RPMI7951 (cell line): ENCODE measurements around the gene SAMD4A. TPM values are rescaled to one million over a fixed set of nuclear protein-coding genes. Genes with fewer than 3 reads are reported as not detected.
"Not testable (repeated sequence)": the region's sequence is repeated elsewhere in the genome, so short reads cannot be mapped to it uniquely, and the experiment has no call there.

Experiments used
- DNase-seq: peaks from one replicate; pipeline ENCODE4 v3.0.0-alpha.2; 2012; ENCODE audit warnings: low read depth
- total RNA-seq: library from RNA; depleted of rRNA; stranded (reverse); fragments of >200 nt; shearing (Covaris generic); gene quantifications from 2 replicates; pipeline ENCODE4 v1.2.3, GENCODE V29; 2014

The SAMD4A gene
- total RNA-seq, 1 experiment from 2014 or later: 10.1 TPM

- no peak for DNase-seq
These were observed 231.1 kb downstream of the SAMD4A start for GRCh38 chr14:54797986-54798385.

- no peak for DNase-seq
These were observed 231.7 kb downstream of the SAMD4A start for GRCh38 chr14:54798465-54799124.

GRCh38 chr14:54801482-54801881 lies 234.6 kb downstream of the SAMD4A start:
- DNase-seq: not testable (repeated sequence)

GRCh38 chr14:54803396-54803795 lies 236.5 kb downstream of the SAMD4A start:
- no peak for DNase-seq

DNA sequence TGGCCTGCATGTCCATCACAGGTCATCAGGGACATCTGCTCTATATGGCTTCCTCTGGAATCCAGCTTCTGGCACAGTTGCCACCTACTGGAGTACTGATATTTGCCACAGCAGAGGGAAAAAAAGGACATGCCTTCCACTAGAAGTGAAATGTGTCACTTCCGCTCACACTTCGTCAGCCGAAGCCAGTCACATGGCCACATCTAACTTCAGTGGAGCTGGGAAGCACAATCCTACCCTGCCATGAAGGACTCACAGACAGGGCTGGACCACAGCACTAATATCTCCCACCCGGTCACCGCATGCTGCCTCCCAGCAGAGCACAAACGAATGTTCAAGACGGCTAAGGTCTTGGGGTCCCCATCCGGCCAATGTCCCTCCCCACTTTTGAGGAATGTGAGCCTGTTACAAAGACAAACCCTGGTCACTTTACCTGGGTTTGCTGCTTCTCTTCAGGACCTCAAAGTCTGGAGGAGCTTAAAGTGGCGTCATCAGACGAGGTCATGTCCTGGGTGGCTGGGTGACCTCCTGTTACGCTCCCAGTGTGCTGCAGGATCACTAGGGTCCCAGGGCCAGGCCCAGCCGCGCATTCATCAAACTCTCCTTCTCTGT lies 237.1 kb downstream of the SAMD4A start:
- DNase-seq: peak; percentile 22

GRCh38 chr14:54804538-54805041 lies 237.7 kb downstream of the SAMD4A start:
- DNase-seq: no peak

DNA sequence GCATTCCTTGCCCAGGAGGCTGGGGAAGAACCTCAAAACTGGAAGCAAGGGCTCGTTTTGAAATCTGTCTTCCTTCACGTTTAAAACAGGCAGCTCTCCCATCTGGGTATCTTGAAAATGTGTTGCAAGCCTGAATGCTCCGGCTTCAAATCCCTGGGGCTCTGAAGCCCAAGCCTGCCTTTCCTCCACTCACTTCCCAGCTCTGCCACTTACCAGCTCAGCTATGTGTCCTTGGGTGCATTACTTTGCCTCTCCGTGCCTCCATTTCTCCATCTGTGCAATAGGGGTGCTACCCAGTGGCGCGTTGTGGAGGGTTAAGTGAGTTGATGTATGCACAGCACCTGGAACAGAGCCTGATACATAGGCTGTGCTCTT lies 238.1 kb downstream of the SAMD4A start:
- DNase-seq: no peak

DNA sequence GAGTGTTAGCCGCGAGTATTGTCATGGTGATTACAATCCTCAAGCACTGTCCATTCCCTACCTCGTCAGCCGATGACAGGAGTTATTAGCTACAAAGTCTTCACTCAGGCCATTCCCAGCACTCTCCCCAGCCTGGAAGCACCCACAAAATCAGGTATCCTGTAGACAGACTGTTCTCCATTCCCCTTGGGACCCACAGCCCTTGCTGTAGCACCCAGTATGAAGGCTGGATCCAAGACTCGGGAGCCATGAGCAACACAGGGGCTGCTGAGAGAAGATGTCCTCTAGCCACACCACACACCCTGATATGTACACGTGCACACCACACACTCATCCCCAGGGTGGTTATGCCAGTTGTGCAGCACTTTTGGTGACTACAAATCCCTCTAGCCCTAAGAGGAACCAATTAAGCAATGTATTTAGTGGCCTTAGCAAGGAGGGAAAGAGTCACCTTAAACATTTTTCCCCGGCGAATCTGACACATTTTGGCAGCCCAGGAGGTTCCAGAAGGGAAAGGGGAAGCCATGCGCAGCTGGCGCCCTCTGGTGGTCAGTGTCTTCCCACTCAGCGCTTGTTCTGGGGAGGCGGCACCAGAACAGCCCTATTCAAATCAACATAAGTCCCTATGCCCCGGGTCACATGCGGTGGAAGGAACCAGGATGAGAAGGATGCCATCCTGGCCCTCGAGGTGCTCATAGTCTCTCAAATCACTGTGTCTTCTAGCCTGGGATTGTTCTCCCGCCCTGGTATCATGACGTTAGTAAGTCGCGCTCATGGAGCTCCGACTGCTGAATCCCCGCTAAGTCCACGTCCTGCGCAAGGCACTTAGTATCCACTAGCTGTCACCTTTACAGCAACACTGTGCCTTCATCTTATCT lies 238.8 kb downstream of the SAMD4A start:
- peak; percentile 72 for DNase-seq

- no peak for DNase-seq
These were observed 239.7 kb downstream of the SAMD4A start for GRCh38 chr14:54806616-54807015.

GRCh38 chr14:54807428-54807827 lies 240.5 kb downstream of the SAMD4A start:
- no peak for DNase-seq

GRCh38 chr14:54807881-54808280 lies 241.0 kb downstream of the SAMD4A start:
- DNase-seq: no peak

DNA sequence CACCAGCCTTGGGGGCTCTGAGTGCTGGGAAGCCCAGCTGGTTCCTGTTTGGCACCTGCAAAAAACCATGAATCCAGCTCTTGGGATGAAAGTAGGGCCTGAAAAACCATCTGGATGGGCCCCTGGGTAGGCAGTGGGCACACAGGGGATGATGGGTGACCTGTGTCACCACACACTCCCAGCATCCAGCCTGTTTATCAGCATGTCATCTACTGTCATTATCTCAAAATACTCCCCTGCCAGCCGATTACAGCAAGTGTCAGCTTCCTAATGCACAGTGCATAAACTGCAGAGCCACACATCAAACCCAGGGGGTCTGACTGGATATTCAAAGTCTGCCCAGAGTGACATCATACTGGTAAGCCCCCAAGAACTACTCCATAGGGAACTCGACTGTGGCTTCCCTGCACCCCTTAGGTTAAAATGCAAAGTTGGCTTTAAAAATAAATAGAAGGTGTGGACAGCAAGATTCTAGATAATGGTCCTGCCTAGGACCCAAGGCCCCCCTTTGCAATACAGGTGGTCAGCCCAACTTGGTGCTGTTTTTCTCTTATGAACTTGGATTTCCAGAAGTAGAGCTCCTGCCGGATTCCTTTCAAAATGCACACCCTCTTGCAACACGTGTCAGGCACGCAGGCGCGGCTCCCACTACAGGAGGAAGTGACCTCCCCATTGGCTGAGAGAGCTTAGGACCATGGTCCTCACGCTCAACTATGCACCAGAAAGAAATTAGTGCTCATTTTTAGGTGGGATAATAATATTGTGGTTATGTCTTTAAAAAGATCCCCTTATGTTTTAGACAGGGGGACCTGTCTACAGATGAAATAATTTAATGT lies 241.6 kb downstream of the SAMD4A start:
- no peak for DNase-seq

GRCh38 chr14:54809767-54810166 lies 242.8 kb downstream of the SAMD4A start:
- DNase-seq: no peak

DNA sequence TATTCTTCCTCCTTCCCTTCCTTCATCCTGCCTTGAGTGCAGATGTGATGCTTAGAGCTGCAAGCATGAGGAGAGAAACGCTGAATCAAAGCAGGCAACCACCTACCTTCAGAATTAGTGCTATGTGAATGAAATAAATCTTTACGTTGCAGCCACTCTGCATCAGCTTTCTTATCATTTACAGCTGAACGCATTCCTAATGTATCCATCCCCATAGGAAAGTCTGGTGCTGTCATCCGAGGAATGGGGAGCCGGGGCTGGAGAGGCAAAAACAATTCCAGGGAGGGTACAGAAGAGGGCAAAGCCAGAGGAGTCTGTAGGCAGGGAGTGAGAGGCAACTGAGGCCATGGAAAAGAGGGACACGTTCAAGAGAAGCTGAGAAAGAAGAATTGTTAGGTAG lies 245.7 kb downstream of the SAMD4A start:
- DNase-seq: no peak

- DNase-seq: no peak
These were observed 246.2 kb downstream of the SAMD4A start for GRCh38 chr14:54813081-54813480.

GRCh38 chr14:54814076-54814475 lies 247.1 kb downstream of the SAMD4A start:
- peak; percentile 8 for DNase-seq

- no peak for DNase-seq
These were observed 248.1 kb downstream of the SAMD4A start for GRCh38 chr14:54815016-54815415.

- no peak for DNase-seq
These were observed 248.6 kb downstream of the SAMD4A start for GRCh38 chr14:54815515-54815914.

- no peak for DNase-seq
These were observed 249.5 kb downstream of the SAMD4A start for GRCh38 chr14:54816450-54816849.

GRCh38 chr14:54817506-54817905 lies 250.6 kb downstream of the SAMD4A start:
- DNase-seq: no peak
